GM19324 (cell line): ENCODE data around the gene KRT36.

ENCODE experiments used
- ATAC-seq: cut with Tn5 transposase; IDR thresholded peaks from one replicate; pipeline ENCODE4 v1.9.1; 2021; ENCODE audit warnings: mild to moderate bottlenecking, moderate library complexity; ENCODE audit not compliant: unreplicated experiment, low FRiP score

KRT36 gene

DNA sequence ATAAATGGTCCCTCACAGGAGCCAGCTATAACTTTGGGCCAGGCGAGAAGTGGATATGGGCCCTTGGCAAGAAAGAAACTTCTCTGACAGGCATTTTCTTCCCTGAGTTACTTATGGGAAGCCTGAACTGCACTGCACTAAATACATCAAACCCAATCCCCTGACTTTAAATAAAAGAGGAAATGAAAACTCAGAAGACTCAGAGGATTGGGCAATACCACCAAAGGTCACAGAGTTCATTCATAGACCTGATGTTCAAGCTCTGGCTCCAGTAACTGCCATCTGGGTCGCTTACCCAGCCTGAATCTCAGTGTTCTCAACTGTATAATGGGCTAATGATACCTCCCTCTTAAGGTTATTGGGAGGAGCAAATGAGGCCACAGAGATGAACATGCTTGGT, 9.6 kb downstream of the KRT36 start:
- no peak for ATAC-seq

DNA sequence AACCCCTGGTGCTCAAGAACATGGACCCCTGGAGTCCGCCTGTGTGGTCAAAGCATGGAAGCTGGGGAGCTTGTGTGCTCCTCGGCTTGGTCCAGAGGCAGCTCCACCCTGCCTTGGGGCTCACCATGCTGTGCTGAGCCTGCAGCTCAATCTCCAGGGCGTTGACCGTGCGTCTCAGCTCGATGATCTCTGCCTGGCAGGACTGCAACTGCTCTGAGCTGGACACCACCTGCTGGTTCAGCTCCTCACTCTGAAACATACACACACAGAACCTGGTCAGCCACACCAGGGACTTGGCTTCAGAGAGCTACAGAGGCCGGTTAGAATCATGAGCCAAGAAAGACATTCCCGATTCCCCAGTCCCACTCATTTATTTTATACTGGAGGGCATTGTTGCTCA, 11.5 kb downstream of the KRT36 start:
- no peak for ATAC-seq

DNA sequence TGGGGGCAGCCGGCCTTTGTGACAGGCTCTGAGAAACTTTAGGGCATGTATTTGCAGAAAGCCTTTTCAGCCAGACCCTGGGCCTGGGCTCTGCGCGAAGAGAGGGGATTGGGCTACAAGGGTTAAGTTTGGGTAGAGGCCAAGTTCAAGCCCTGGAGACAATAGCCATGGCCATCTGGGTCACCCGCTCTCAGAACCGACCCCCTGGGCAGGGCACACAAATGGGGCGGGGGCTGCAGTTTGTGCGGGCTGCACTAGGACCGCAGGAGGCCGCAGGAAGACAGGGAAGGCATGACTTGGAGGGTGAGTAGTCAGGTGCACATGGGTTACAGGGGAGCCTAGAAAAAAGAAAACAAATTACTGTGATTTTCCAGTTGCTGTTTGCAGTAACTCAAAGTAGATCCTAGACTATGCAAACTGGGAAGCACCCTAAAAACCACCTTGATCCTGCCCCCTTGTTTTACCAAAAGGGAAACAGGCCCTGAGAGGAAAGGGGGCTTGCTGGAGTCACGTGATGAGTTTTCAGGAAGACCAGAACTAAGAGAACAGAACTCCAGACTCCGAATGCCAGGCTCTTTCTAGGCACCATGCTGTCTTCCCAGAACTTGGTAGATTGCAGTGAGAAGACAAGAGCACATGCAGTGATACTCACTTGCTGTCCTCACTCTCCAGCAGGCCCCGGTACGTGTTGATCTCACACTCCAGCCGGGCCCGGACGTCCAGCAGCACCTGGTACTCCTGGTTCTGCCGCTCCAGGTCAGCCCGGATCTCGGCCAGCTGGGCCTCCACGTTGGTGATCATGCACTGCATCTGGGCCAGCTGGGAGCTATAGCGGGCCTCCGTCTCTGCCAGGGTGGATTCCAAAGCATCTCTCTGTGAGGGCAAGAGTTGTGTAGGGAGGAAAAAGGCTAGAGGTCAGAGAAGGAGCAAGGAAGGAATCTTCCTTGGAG, 12.6 kb downstream of the KRT36 start:
- no peak for ATAC-seq

- no peak for ATAC-seq
Observed at GRCh38 chr17:41475421-41475820, 14.3 kb downstream of the KRT36 start.

DNA sequence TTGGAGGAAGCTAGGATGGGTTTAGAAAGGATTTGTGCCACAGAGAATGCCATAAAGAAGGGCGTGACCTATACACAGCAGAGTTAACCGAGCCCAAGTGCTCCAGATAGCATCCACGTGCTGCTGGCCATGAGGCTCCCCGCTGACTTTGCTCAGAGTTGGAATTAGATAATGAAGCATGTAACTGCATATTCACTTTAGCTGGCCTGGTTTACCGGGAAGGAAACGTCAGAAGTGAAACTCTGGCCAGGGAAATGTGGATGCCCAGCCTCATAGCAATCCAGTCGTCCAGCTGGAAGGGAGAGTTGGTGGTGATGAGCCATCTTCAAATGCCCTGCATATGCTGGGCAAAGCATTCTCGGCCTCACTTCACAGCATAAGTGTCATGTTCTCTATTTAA, 14.8 kb downstream of the KRT36 start:
- no peak for ATAC-seq

- no peak for ATAC-seq
Observed at GRCh38 chr17:41468346-41468745, 21.4 kb downstream of the KRT36 start.

DNA sequence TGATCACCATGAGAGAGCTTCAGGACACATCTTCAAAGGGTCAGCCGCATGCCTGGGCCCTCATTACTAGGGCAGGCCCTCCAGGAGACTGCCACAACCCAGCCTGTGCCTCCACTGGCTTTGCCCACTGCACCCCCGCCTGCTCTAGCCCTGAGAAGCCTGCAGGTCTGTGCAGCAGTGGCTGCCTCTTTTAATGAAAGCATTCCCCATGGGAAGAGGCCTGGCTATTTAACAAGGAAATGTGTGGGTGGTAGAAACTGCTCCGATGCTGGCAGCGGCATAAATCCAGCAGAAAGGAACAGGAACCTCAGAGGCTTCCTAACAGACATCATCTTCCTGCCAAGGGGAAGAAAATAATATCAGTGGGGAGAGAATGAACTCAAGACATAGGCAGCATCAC, 22.1 kb downstream of the KRT36 start:
- ATAC-seq, result no peak

GRCh38 chr17:41466988-41467387, 22.7 kb downstream of the KRT36 start, which contains the start of gene KRT32:
KRT32 (minus strand) TSS chr17:41467386; CDS start chr17:41467325, 61 bp downstream.
- no peak for ATAC-seq

- ATAC-seq, result no peak
Observed at GRCh38 chr17:41464682-41465081, 25.0 kb downstream of the KRT36 start.

DNA sequence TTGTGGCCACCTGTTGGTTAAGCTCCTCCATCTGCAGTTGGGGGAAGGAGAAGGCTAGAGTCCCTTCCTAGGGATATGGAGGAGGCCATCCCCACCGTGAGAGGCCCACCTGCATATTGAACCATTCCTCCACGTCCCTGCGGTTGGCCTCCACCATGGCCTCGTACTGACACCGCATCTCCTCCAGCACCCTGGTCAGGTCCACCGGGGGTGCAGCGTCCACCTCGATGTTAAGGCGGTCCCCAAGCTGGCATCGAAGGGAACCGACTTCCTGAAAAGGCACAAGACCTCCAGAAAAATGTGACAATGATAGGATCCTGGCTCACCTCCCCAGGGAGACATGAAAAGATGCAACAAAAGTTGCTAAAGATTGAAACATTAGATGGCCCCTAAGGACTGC, 25.5 kb downstream of the KRT36 start:
- ATAC-seq, result no peak

DNA sequence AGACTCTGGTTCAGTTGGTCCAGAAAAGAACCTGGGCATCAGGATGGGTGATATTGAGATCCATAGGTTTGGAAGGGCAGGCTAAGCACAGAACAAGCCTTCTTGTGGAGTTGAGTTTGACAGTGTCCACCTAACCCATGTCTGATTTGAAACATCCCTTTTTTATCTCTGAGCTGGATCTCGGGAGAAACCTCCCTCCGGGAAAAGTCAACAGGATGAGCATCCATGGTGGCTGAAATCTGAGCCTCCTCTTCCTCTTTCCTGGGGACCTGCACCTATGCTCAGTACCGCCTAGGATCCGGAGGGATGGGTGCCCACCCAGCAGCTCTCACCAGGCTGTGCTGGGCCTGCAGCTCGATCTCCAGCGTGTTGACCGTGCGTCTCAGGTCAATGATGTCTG, 26.0 kb downstream of the KRT36 start:
- no peak for ATAC-seq

GRCh38 chr17:41462705-41463104, 27.0 kb downstream of the KRT36 start:
- no peak for ATAC-seq

DNA sequence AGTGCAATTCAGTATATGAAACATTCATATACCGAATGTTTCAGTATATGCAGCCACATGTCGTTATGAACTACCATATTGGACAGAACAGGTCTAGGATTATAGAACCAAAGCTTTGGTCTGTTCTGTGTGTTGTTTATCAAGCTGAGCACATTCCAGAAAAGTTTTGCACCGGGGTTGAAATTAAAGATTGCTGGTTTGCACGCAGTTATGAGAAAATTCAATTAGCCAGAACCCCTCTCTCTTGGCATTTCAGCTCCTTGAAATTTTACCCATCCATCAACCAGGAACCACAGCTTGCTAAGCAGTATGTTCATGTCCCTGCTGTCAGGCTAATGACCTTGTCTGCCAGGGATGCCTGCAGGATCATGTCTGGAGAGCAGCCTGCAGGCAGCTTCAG, 32.0 kb downstream of the KRT36 start:
- ATAC-seq, result no peak

GRCh38 chr17:41456204-41456603, 33.5 kb downstream of the KRT36 start:
- ATAC-seq, result no peak

DNA sequence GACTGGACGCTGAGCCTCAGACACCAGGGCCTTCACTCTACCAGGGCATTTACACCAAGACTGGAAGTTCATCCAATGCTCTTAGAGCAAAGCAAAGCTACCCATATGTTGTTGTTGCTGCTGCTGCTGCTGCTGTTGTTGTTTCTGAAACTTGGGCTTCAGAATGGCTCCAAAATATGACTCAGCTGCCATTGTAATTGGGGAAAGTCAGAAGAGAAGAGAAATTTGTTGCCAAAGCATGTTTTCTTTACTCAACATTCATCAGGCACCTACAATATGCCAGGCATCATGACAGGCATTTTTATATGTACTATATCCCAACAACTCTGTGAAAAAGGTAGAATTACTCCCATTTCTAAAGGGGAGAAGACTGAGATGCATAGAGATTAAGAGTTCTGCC, 34.5 kb downstream of the KRT36 start:
- no peak for ATAC-seq

- ATAC-seq, result no peak
Observed at GRCh38 chr17:41453066-41453465, 36.6 kb downstream of the KRT36 start.

DNA sequence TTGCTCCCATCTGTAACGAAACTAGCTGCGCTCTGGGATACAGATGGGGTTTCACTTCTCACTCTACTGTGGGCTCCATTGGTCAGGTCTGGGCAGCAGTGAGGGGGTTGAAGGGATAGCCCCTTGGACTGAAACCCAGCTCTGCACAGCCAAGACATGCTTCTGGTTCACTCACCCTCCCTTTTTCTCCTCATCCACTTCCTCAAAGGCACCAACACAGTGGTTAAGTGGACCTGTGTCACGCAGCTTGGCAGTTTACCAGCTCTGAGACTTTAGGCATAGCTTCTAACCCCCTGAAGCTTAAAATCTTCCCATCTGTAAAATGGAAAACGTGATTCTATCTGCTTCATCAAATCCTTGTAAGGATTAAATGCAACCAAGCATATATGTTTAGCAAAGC, 37.4 kb downstream of the KRT36 start:
- no peak for ATAC-seq

- no peak for ATAC-seq
Observed at GRCh38 chr17:41451154-41451728, 38.5 kb downstream of the KRT36 start.

DNA sequence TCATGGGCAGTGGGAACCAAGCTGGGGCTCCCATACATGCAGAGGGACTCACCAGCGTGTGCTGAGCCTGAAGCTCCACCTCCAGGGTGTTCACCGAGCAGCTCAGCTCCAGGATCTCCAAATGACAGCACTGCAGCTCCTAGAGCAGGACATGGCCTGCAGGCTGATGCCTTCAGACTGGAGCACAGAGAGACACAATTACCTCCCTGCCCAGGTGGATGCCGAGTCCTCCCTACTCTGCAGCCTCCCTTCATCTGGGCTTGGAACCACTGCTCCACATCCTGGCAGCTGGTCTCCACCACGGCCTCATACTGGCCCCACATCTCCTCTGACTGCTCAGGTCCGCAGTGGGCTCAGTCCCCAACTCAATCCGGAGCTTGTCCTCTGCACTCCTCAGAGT, 40.7 kb downstream of the KRT36 start:
- no peak for ATAC-seq

GRCh38 chr17:41448506-41448905, 41.2 kb downstream of the KRT36 start:
- ATAC-seq, result no peak

DNA sequence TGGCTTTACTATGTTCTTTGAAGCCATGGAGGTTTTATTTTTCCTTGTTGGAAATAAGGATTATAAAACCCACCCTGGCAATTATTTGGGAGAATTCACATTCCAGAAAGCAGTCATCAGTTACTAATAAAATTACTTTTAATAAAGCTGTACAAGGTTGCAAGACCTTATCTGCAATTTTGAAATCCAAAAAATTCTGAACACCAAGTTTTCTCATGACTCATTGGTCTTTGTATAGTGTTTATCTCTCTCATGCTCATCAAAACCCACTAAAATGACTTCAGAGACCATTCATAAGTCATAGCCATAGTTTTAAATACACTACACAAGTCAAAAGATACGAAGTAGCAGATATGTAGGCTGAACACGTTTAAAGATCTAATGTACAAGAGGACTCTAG, 42.9 kb downstream of the KRT36 start:
- no peak for ATAC-seq

GRCh38 chr17:41444640-41445039, 45.1 kb downstream of the KRT36 start:
- ATAC-seq, result no peak
